ENCODE data around the gene PPP5C. TPM values are rescaled to one million over a fixed set of nuclear protein-coding genes. Genes with fewer than 3 reads are reported as not detected.
"Not testable (repeated sequence)": the region's sequence is repeated elsewhere in the genome, so short reads cannot be mapped to it uniquely, and the experiment has no call there.

The PPP5C gene
- total RNA-seq, 1 experiment from 2014 or later: 58.5 TPM

- no peak for DNase-seq (ENCODE audit: low read depth)
These were observed 38.7 kb downstream of the PPP5C start for GRCh38 chr19:46385636-46386035.

- no peak for DNase-seq (ENCODE audit: low read depth)
These were observed 39.3 kb downstream of the PPP5C start for GRCh38 chr19:46386151-46386550.

- DNase-seq (ENCODE audit: low read depth): no peak
These were observed 40.3 kb downstream of the PPP5C start for GRCh38 chr19:46386996-46387712.

- no peak for DNase-seq (ENCODE audit: low read depth)
These were observed 40.8 kb downstream of the PPP5C start for GRCh38 chr19:46387713-46388130.

GRCh38 chr19:46388311-46389095 is 41.6 kb downstream of the PPP5C start:
- no peak for DNase-seq (ENCODE audit: low read depth)

GRCh38 chr19:46390121-46390858 is 43.4 kb downstream of the PPP5C start:
- DNase-seq (ENCODE audit: low read depth): no peak

- DNase-seq (ENCODE audit: low read depth): no peak
These were observed 44.0 kb downstream of the PPP5C start for GRCh38 chr19:46390866-46391265.

GRCh38 chr19:46391296-46392251 is 44.7 kb downstream of the PPP5C start:
- no peak for DNase-seq (ENCODE audit: low read depth)

- DNase-seq (ENCODE audit: low read depth): no peak
These were observed 45.4 kb downstream of the PPP5C start for GRCh38 chr19:46392252-46392801.

GRCh38 chr19:46392837-46393236 is 46.0 kb downstream of the PPP5C start:
- DNase-seq (ENCODE audit: low read depth): no peak

GRCh38 chr19:46393456-46394401 is 46.8 kb downstream of the PPP5C start:
- no peak for DNase-seq (ENCODE audit: low read depth)

- no peak for DNase-seq (ENCODE audit: low read depth)
These were observed 47.5 kb downstream of the PPP5C start for GRCh38 chr19:46394402-46394797.

GRCh38 chr19:46397801-46398479 is 51.1 kb downstream of the PPP5C start:
- not testable (repeated sequence) for DNase-seq (ENCODE audit: low read depth)

GRCh38 chr19:46402725-46403124 is 55.8 kb downstream of the PPP5C start:
- DNase-seq (ENCODE audit: low read depth): no peak

- no peak for DNase-seq (ENCODE audit: low read depth)
These were observed 57.3 kb downstream of the PPP5C start for GRCh38 chr19:46404055-46404752.

GRCh38 chr19:46404753-46405468 is 58.0 kb downstream of the PPP5C start:
- DNase-seq (ENCODE audit: low read depth): no peak

GRCh38 chr19:46406976-46407375 is 60.1 kb downstream of the PPP5C start:
- DNase-seq (ENCODE audit: low read depth): no peak

All from M059J (cell line).